ENCODE results near the gene KRTCAP2.
"Not testable (repeated sequence)": the region's sequence is repeated elsewhere in the genome, so short reads cannot be mapped to it uniquely, and the experiment has no call there.

Gene KRTCAP2

GRCh38 chr1:155168456-155169210 is 4.5 kb downstream of the KRTCAP2 start:
- no peak for DNase-seq (ENCODE audit: low read depth)
- TF ChIP-seq, protein P1, sequence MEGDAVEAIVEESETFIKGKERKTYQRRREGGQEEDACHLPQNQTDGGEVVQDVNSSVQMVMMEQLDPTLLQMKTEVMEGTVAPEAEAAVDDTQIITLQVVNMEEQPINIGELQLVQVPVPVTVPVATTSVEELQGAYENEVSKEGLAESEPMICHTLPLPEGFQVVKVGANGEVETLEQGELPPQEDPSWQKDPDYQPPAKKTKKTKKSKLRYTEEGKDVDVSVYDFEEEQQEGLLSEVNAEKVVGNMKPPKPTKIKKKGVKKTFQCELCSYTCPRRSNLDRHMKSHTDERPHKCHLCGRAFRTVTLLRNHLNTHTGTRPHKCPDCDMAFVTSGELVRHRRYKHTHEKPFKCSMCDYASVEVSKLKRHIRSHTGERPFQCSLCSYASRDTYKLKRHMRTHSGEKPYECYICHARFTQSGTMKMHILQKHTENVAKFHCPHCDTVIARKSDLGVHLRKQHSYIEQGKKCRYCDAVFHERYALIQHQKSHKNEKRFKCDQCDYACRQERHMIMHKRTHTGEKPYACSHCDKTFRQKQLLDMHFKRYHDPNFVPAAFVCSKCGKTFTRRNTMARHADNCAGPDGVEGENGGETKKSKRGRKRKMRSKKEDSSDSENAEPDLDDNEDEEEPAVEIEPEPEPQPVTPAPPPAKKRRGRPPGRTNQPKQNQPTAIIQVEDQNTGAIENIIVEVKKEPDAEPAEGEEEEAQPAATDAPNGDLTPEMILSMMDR (conservative IDR thresholded peaks at IDR 0.05; ENCODE audit: low read depth, low read length), result no peak
- H3K4me3 ChIP-seq (ENCODE audit: low read depth, low read length), result no peak overlapping the region

DNA sequence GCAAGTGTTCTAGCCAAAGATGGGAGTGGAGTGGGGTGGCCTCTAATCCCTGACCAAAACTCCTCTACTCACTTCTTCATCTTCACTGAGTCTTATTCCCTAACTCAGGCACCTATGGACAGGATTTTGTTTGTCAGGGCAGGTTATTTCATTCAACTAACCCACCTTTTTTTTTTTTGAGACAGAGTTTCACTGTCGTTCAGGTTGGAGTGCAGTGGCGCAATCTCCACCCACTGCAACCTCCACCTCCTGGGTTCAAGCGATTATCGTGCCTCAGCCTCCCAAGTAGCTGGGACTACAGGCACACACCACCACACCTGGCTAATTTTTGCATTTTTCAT is 5.0 kb downstream of the KRTCAP2 start:
- not testable (repeated sequence) for DNase-seq (ENCODE audit: low read depth); H3K4me3 ChIP-seq (ENCODE audit: low read depth, low read length)

DNA sequence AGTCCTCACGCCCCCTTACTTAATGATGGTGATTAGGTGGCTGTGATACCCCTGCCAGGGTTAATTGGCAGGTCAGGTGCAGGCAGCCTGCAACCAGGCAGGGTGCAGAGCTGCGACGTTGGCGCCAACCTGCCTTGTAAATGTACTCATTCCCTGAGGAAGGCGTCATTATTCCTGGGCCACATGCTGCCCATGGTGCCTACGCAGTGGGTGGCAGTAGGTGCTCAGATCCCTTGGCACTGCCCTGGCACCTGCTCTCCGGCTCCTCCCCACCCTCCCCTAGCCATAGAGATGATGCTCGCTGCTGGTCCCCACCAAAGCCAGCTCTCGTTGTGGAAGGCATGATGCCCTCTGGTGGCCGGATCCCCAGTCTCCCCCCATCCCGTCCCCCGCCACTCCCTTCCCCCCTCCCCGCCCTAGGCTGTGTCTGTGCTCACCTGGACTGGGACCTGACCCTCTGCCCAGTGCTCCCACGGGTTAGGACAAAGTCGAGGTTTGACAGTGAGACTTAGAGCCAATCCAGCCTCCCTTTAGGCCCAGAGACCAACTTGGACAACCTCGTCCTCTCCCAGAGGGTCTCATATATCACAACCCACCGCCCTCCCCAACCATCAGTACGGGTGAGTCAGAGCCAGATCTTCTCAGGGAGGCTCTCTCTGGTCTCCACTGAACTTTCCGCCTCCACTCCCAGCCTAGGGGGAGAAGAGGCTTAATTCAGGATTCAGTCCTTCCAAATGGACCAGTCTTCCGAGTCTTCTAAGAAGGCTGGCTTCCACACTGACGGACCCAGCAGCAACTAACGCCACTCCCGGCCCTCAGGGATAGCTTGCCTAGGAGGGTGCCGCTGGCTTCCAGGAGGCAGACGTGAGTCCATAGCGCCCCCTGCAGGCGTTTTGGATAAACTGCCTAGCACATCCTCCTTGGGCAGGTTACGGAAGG is 5.7 kb downstream of the KRTCAP2 start:
- H3K4me3 ChIP-seq (ENCODE audit: low read depth, low read length), result no peak overlapping the region

DNA sequence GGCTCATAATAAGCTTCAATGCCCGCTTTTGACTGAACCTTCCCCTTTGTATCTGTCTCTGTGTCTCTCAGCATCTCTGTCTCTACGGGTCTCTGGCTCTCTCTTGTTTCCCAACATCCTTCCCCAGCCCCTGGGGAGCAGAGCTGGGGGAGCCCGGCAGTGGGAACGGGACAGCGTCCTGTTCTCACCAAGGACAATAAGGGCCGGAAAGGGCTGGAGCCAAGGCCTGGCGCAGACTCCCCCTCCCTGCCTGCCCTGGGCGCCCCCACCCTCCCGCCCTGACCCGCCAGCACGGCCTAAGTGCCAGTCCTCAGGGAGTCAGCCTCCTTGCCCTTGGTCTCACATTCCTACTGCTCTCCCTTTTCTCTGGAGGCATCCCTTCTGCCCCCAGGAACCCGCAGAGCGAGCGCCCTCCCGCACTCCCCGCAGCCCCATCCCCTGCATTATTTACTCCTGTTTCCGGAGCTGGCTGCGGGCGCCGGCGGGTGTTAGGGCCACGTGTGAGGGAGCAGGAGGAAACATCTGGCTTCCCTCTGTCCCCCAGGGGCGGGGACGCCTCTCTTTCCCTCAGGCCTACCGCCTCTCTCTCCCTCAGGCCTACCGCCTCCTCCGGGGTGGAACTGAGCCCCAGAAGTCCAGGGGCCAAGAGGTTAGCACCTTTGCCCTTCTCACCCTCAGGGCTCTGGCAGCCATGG is 6.5 kb downstream of the KRTCAP2 start:
- no peak for DNase-seq (ENCODE audit: low read depth)
- TF ChIP-seq, protein P1 (conservative IDR thresholded peaks at IDR 0.05; ENCODE audit: low read depth, low read length), result no peak
- no peak overlapping the region for H3K4me3 ChIP-seq (ENCODE audit: low read depth, low read length)

More for the DNA sequence above, 5.7 kb downstream of the KRTCAP2 start:
- DNase-seq (ENCODE audit: low read depth), result peak; percentile 87
- TF ChIP-seq, protein P1 (conservative IDR thresholded peaks at IDR 0.05; ENCODE audit: low read depth, low read length), result peak; percentile 93

- no peak for DNase-seq (ENCODE audit: low read depth)
- TF ChIP-seq, protein P1 (conservative IDR thresholded peaks at IDR 0.05; ENCODE audit: low read depth, low read length), result no peak
- no peak overlapping the region for H3K4me3 ChIP-seq (ENCODE audit: low read depth, low read length)
Measured at GRCh38 chr1:155166051-155166470, 7.0 kb downstream of the KRTCAP2 start.

DNA sequence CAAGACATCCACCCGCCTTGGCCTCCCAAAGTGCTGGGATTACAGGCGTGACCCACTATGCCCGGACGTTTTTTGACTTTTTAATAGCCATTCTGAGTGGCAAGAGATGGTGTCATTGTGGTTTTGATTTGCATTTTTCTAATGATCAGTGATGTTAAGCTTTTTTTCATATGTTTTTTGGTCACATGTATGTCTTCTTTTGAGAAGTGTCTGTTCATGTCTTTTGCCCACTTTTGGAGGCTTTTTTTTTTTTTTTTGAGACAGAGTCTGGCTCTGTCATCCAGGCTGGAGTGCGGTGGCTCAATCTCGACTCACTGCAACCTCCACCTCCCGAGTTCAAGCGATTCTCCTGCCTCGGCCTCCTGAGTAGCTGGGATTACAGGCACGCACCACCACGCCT is 8.5 kb downstream of the KRTCAP2 start:
- not testable (repeated sequence) for DNase-seq (ENCODE audit: low read depth); H3K4me3 ChIP-seq (ENCODE audit: low read depth, low read length)

GRCh38 chr1:155163785-155164184 is 9.3 kb downstream of the KRTCAP2 start:
- not testable (repeated sequence) for DNase-seq (ENCODE audit: low read depth); H3K4me3 ChIP-seq (ENCODE audit: low read depth, low read length)

GRCh38 chr1:155162631-155163030 is 10.5 kb downstream of the KRTCAP2 start:
- not testable (repeated sequence) for DNase-seq (ENCODE audit: low read depth); H3K4me3 ChIP-seq (ENCODE audit: low read depth, low read length)
